B cell (primary cell): ENCODE data around the gene SYT11. TPM values are rescaled to one million over a fixed set of nuclear protein-coding genes. Genes with fewer than 3 reads are reported as not detected.

ENCODE experiments used
- ATAC-seq: fragments of 200-7000 bp; cut with Tn5 transposase; one replicate; pipeline ENCODE4 v1.10.0; 2021; ENCODE audit warnings: low read depth, mild to moderate bottlenecking, moderate number of reproducible peaks, moderate library complexity
- CTCF ChIA-PET: fragments of 350-600 bp; sonication (Branson Sonifier 250); formaldehyde crosslinking; loops from one replicate; lab custom pipeline; 2021; ENCODE audit warnings: antibody characterized with exemption, inconsistent platforms; lab: Charles Lee
- POLR2A ChIA-PET: fragments of 350-600 bp; sonication (Branson Sonifier 250); formaldehyde crosslinking; loops from one replicate; lab custom pipeline; 2021; ENCODE audit warnings: antibody characterized with exemption; lab: Charles Lee
- DNase-seq: peaks from one replicate; pipeline ENCODE4 v3.0.0; 2013
- H2AFZ ChIP-seq: 2 replicates; pipeline ENCODE4 v1.6.1; 2012; ENCODE audit warnings: mild to moderate bottlenecking, low read depth, low read length; ENCODE audit not compliant: insufficient read depth, poor library complexity, severe bottlenecking
- H3K27ac ChIP-seq, 2 donors: 1 replicate in 1 of 2; 2 replicates in 1 of 2; pipeline ENCODE4 v1.5.1; 2012 to 2013; ENCODE audit warnings: low read length in 2 of 2, mild to moderate bottlenecking in 2 of 2, moderate library complexity in 1 of 2
- H3K27me3 ChIP-seq, 4 experiments: fragments of 200-600 bp in 1 of 4; sonication (generic) in 1 of 4; replicated peaks in 1 of 4; 1 replicate in 2 of 4; 2 replicates in 2 of 4; pipeline versions ENCODE4 v1.6.1 to v1.7.0; 2013 to 2016; ENCODE audit warnings: low read length in 3 of 4, mild to moderate bottlenecking in 2 of 4, mixed read lengths in 1 of 4, moderate library complexity in 1 of 4; ENCODE audit not compliant: insufficient read depth in 4 of 4, control insufficient read depth in 3 of 4; ENCODE audit errors: control extremely low read depth in 1 of 4
- H3K36me3 ChIP-seq, 2 experiments: replicated peaks in 1 of 2; 1 replicate in 1 of 2; 2 replicates in 1 of 2; pipeline versions ENCODE4 v1.6.1 to v1.7.1; 2013; ENCODE audit warnings: low read length in 1 of 2; ENCODE audit not compliant: insufficient read depth in 2 of 2, control insufficient read depth in 1 of 2; ENCODE audit errors: control extremely low read depth in 1 of 2, extremely low read depth in 1 of 2
- H3K4me1 ChIP-seq, 2 donors: fragments of 200-600 bp in 1 of 2; sonication (generic) in 1 of 2; 1 replicate in 1 of 2; 2 replicates in 1 of 2; pipeline versions ENCODE4 v1.5.1 to v1.6.1; 2013 to 2017; ENCODE audit warnings: low read length in 2 of 2; ENCODE audit not compliant: control insufficient read depth in 2 of 2, insufficient read depth in 2 of 2
- H3K4me2 ChIP-seq: replicated peaks from 2 replicates; pipeline ENCODE3; 2012; ENCODE audit warnings: mild to moderate bottlenecking, low read depth, low read length; ENCODE audit not compliant: poor library complexity, severe bottlenecking
- H3K4me3 ChIP-seq, 5 experiments: fragments of 200-600 bp in 1 of 5; sonication (generic) in 1 of 5; 1 replicate in 3 of 5; 2 replicates in 2 of 5; pipeline versions ENCODE4 v1.5.1 to v1.7.0; 2011 to 2016; ENCODE audit warnings: low read length in 4 of 5, mild to moderate bottlenecking in 4 of 5, low read depth in 2 of 5, control low read depth in 1 of 5, moderate library complexity in 1 of 5; ENCODE audit not compliant: insufficient read depth in 1 of 5; ENCODE audit errors: control extremely low read depth in 1 of 5, extremely low read depth in 1 of 5
- H3K79me2 ChIP-seq: fragments of 200-600 bp; sonication (generic); one replicate; pipeline ENCODE4 v1.6.0; 2016; ENCODE audit warnings: low read length; ENCODE audit not compliant: control insufficient read depth, insufficient read depth
- H3K9ac ChIP-seq: fragments of 200-600 bp; sonication (generic); 2 replicates; pipeline ENCODE4 v1.6.1; 2017; ENCODE audit warnings: mild to moderate bottlenecking, low read length, moderate library complexity
- H3K9me3 ChIP-seq, 3 donors: one replicate each; pipeline versions ENCODE4 v1.6.1 to v1.7.1; 2013; ENCODE audit warnings: low read length in 2 of 3; ENCODE audit not compliant: control insufficient read depth in 2 of 3, insufficient read depth in 1 of 3; ENCODE audit errors: control extremely low read depth in 1 of 3
- H4K20me1 ChIP-seq: 2 replicates; pipeline ENCODE4 v1.6.0; 2012; ENCODE audit warnings: mild to moderate bottlenecking, low read length; ENCODE audit not compliant: insufficient read depth, control insufficient read depth, poor library complexity, severe bottlenecking
- H3K27ac Mint-ChIP-seq: one replicate; pipeline ENCODE4 v1.8.0; 2021; ENCODE audit warnings: mixed read lengths
- H3K27me3 Mint-ChIP-seq: one replicate; pipeline ENCODE4 v1.8.0; 2021; ENCODE audit warnings: mixed read lengths
- H3K4me1 Mint-ChIP-seq: one replicate; pipeline ENCODE4 v1.8.0; 2021; ENCODE audit warnings: mixed read lengths
- H3K4me3 Mint-ChIP-seq: one replicate; pipeline ENCODE4 v1.8.0; 2021; ENCODE audit warnings: mixed read lengths
- H3K9me3 Mint-ChIP-seq: one replicate; pipeline ENCODE4 v1.8.0; 2022; ENCODE audit warnings: mixed read lengths; ENCODE audit not compliant: insufficient read depth
- EZH2 ChIP-seq: IDR thresholded peaks from 2 replicates; pipeline ENCODE4 v1.6.1; 2012; ENCODE audit warnings: borderline replicate concordance, low read depth, mild to moderate bottlenecking, moderate library complexity, low read length; ENCODE audit not compliant: insufficient read depth, poor library complexity, severe bottlenecking
- WGBS: methylation state at CpG from one replicate; pipeline ENCODE4 v1.1.5; 2013; ENCODE audit warnings: missing lambda C conversion rate; ENCODE audit not compliant: insufficient coverage; 5-methylcytosine and 5-hydroxymethylcytosine counted together
- intact Hi-C: fragments of 100-400 bp; cut with micrococcal nuclease; formaldehyde crosslinking; loops from one replicate; pipeline ENCODE4 v1.10.0; 2022
- polyA plus RNA-seq: library from polyadenylated mRNA; depleted of rRNA; stranded (reverse); fragments of >200 nt; gene quantifications from 2 replicates; pipeline ENCODE4 v1.2.3, GENCODE V29; 2012
- total RNA-seq, 2 donors: library from RNA; stranded (reverse); fragments of 120-200 nt in 1 of 2; gene quantifications; 1 replicate in 1 of 2; 2 replicates in 1 of 2; pipeline versions ENCODE4 v1.2.3 to v1.2.4, GENCODE V29; 2013 to 2022
- TF ChIP-seq, protein P1 (sequence below): fragments of 200-600 bp; IDR thresholded peaks from one replicate; pipeline ENCODE4 v1.8.0; 2022; ENCODE audit warnings: antibody characterized with exemption, mild to moderate bottlenecking

Gene SYT11
- total and polyA plus RNA-seq, 2 donors (not counting 1 experiment from before 2014, with no cell fraction given) = 1.8 to 6.6 TPM

DNA sequence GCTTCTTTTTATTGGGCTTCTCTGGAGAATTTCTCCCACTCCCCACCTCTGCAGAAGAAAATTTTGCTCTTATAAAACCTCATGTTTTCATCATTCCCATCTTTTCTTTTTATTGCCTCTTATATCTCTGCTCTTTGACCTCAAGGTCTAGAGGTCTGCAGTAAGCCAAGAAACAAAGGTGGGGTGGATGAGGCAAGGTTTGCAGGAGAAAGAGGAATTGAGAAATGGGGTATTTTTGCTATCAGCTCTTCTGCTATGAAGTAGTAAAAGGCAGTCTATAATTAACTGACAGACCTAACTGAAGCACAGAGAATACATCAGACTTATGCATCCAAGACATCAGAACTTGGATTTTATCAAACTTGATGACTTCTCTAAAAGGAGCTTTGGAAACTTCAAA, 22.9 kb downstream of the SYT11 start:
- no peak overlapping the region for H3K4me3 Mint-ChIP-seq
- Histone ChIP-seq H3K4me3 (no peak overlapping the region), H3K27ac (no peak overlapping the region), H3K9ac (peak overlapping the region; percentile 28), H3K4me2 (peak overlapping the region; percentile 26), H3K4me1 (peaks cover 8% of the 10 kb centered on the region in 2 donors), H4K20me1 (no peaks in the 10 kb centered on the region), H3K27me3 (no peaks in the 10 kb centered on the region), H3K79me2 (no peaks in the 10 kb centered on the region), H2AFZ (no peak overlapping the region), H3K36me3 (peaks cover 0 to 4% of the 10 kb centered on the region in 2 experiments), H3K9me3 (no peaks in the 10 kb centered on the region)
- DNase-seq (peak; percentile 36), ATAC-seq (peak; percentile 39)
- peaks cover 9% of the 10 kb centered on the region for H3K4me1 Mint-ChIP-seq
- H3K9me3 Mint-ChIP-seq = no peaks in the 10 kb centered on the region
- peak overlapping the region; percentile 0 for H3K27ac Mint-ChIP-seq
- TF ChIP-seq EZH2 = no peak
- TF ChIP-seq, protein P1, sequence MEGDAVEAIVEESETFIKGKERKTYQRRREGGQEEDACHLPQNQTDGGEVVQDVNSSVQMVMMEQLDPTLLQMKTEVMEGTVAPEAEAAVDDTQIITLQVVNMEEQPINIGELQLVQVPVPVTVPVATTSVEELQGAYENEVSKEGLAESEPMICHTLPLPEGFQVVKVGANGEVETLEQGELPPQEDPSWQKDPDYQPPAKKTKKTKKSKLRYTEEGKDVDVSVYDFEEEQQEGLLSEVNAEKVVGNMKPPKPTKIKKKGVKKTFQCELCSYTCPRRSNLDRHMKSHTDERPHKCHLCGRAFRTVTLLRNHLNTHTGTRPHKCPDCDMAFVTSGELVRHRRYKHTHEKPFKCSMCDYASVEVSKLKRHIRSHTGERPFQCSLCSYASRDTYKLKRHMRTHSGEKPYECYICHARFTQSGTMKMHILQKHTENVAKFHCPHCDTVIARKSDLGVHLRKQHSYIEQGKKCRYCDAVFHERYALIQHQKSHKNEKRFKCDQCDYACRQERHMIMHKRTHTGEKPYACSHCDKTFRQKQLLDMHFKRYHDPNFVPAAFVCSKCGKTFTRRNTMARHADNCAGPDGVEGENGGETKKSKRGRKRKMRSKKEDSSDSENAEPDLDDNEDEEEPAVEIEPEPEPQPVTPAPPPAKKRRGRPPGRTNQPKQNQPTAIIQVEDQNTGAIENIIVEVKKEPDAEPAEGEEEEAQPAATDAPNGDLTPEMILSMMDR = no peak
- CTCF ChIA-PET = interaction anchor here (0.8 kb wide), 1 partner anchor 182 kb away, joined by 3 read pairs; no protein-coding TSS in a partner anchor
- POLR2A ChIA-PET = no interaction called here
- intact Hi-C loops = no loop called here
- no peaks in the 10 kb centered on the region for H3K27me3 Mint-ChIP-seq

DNA sequence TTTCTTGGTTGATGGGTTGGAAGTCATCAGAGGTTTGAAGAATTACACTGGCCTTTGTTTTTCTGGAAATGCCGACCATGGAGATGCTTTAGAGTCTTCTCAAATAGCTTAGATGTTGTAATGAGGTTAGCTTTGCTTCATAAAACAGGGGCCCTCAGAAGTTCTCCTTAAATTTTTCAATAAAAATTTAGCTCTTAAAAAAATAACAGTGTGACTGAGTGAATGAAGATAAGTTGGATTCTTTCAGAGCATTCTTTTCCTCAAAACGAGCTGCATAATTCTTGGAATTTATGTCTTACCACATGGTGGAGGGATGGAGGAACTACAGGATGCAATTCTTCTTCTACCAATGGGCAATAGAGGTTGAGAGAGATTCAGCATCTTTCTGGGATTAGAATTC, 23.4 kb downstream of the SYT11 start:
- no peaks in the 10 kb centered on the region for H3K27me3 ChIP-seq
- CTCF ChIA-PET = interaction anchor here (0.7 to 0.8 kb wide), 2 partner anchors 154 to 181 kb away, joined by 3 read pairs; no protein-coding TSS in a partner anchor
- TF ChIP-seq, protein P1 = no peak
- no peak for TF ChIP-seq EZH2
- DNase-seq (no peak), ATAC-seq (no peak)
- no peak overlapping the region for H3K9ac ChIP-seq
- Mint-ChIP-seq H3K9me3 (no peaks in the 10 kb centered on the region), H3K27ac (no peak overlapping the region), H3K4me3 (no peak overlapping the region), H3K4me1 (peaks cover 9% of the 10 kb centered on the region), H3K27me3 (no peaks in the 10 kb centered on the region)
- POLR2A ChIA-PET = interaction anchor here (0.6 kb wide), 1 partner anchor 31 kb away, joined by 4 read pairs; no protein-coding TSS in a partner anchor
- intact Hi-C loops = no loop called here
- H4K20me1 ChIP-seq = no peaks in the 10 kb centered on the region
- H3K36me3 ChIP-seq = peaks cover 0 to 4% of the 10 kb centered on the region in 2 experiments
- H3K27ac ChIP-seq = no peak overlapping the region
- H3K9me3 ChIP-seq = no peaks in the 10 kb centered on the region
- no CpG with 5 or more reads among the region's 2 CpGs for WGBS
- no peak overlapping the region for H2AFZ ChIP-seq
- H3K4me1 ChIP-seq = peaks cover 8% of the 10 kb centered on the region in 2 donors
- H3K4me2 ChIP-seq = peak overlapping the region; percentile 26
- no peak overlapping the region for H3K4me3 ChIP-seq
- H3K79me2 ChIP-seq = no peaks in the 10 kb centered on the region
